Stomach (tissue), 4 donors: ENCODE results near the gene PTPRS.

Source experiments
- EP300 ChIP-seq: sonication (generic); formaldehyde crosslinking; IDR thresholded peaks from one replicate; pipeline ENCODE4 v1.6.1; 2017; ENCODE audit warnings: antibody characterized with exemption
- POLR2A ChIP-seq, 4 donors: fragments of 450-650 bp; IDR thresholded peaks; one replicate each; pipeline ENCODE4 v1.6.1; 2016; ENCODE audit warnings: antibody characterized with exemption in 4 of 4, control low read depth in 2 of 4, mild to moderate bottlenecking in 1 of 4, moderate library complexity in 1 of 4
- TF ChIP-seq, protein P1 (sequence below), 7 experiments: fragments of 450-650 bp in 4 of 7; fragments of 200-600 bp in 3 of 7; sonication (generic) in 3 of 7; IDR thresholded peaks; one replicate each; pipeline ENCODE4 v1.5.1; 2016 to 2019; ENCODE audit warnings: antibody characterized with exemption in 7 of 7, control low read depth in 2 of 7, mild to moderate bottlenecking in 1 of 7

GRCh38 chr19:5361407-5361806, 20.8 kb upstream of the PTPRS start:
- TF ChIP-seq, protein P1, sequence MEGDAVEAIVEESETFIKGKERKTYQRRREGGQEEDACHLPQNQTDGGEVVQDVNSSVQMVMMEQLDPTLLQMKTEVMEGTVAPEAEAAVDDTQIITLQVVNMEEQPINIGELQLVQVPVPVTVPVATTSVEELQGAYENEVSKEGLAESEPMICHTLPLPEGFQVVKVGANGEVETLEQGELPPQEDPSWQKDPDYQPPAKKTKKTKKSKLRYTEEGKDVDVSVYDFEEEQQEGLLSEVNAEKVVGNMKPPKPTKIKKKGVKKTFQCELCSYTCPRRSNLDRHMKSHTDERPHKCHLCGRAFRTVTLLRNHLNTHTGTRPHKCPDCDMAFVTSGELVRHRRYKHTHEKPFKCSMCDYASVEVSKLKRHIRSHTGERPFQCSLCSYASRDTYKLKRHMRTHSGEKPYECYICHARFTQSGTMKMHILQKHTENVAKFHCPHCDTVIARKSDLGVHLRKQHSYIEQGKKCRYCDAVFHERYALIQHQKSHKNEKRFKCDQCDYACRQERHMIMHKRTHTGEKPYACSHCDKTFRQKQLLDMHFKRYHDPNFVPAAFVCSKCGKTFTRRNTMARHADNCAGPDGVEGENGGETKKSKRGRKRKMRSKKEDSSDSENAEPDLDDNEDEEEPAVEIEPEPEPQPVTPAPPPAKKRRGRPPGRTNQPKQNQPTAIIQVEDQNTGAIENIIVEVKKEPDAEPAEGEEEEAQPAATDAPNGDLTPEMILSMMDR (IDR thresholded peaks at IDR 0.05), result no peak
- TF ChIP-seq POLR2A (IDR thresholded peaks at IDR 0.05) (no peak), EP300 (no peak)
